Activated naive CD8-positive, alpha-beta T cell treated with anti-CD3 and anti-CD28 coated beads, Interleukin-2, amount 50 U/mL, for 16 hours (primary cell): Measurements from ENCODE around the gene TRPC1.
"Not testable (repeated sequence)": the region's sequence is repeated elsewhere in the genome, so short reads cannot be mapped to it uniquely, and the experiment has no call there.

ENCODE experiments used
- DNase-seq: peaks from one replicate; pipeline ENCODE4 v3.0.0-alpha.2; 2020; ENCODE audit warnings: low read depth, low spot score

Gene TRPC1

GRCh38 chr3:142752605-142753004, 28.8 kb downstream of the TRPC1 start:
- DNase-seq, result not testable (repeated sequence)

DNA sequence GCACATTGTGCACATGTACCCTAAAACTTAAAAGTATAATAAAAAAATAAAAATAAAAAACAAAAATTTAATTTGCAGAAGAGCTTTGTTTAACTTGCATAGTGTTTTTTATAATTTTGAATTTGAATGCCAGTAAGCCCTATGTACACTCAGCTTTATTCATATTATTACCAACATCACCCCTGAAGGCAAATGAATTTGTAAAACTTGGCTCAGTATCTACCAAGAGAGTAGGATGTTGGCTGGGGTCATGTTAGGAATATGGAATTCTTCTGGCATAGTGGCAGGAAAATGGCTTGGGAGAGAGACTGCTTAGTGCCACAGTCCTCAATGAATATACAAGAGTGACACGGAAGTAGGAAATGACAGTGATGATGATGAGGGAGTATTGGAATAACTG, 30.7 kb downstream of the TRPC1 start:
- no peak for DNase-seq

DNA sequence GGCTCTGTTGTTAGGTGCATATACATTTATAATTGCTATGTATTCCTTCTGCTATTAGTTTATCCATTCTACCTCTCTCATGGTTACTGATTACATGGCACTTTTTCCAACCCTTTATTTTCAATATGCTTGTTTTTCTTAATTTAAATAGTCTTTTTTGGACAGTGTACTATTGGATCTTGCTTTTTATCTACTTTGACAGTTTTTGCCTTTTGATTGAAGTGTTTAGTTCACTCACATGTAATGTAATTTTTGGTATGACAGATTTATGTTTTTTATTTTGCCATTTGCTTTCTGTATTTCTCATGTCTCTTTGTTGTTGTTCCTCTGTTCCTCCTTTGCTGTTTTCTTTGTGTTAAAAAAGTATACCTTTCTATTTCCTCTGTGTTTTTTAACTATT, 44.5 kb downstream of the TRPC1 start:
- DNase-seq, result no peak

DNA sequence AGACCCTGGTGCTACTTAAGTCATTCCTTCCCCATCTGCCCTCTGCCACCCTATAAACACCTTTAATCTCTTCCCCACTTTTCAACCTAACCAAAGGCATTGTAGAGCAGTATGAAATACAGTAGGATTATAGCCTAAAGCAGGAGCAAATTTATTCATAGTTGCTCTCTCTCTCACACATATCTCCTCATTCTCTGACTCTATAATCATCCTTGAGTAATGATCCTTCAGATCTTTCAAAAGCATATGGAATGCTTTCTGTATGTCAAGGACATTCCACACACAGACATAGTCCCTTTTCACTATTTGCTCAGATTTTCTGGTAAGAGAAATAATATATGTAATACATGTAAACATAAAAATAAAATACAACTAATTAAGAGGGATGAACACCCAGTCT, 54.1 kb downstream of the TRPC1 start:
- no peak for DNase-seq

DNA sequence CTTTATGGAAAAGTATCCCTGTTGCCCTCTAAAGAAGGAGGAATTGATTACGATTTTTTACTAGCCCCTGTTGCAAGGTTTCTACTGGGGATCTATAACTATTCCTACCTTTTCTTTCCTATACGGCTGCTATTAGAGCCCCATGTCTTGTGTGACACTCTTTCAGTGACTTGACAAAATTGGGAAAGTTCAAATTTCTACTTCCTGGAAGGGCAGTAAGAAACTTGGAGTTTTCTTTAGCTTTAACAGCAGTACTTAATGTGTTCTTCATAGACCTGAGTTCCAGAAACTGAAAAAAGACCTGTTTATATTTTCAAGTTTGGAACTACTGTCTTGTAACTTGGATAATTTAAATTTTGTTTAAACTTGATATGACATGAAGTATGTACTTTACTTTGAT, 54.7 kb downstream of the TRPC1 start:
- DNase-seq, result no peak

DNA sequence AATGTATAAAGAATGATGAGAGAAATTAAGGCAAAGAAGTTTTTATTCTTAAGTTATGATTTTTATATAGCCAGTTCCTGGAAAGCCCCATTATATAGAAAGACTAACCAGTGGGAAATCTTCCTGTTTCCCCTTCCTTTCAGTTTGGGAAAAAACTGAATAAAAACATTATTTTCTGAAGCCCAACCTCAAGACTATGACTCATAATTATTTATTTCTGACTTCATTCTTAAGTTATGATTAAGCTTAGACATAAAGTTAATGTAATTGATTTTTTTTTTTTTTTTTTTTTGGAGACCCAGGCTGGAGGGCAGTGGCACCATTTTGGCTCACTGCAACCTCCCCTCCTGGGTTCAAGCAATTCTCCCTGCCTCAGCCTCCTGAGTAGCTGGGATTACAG, 55.8 kb downstream of the TRPC1 start:
- no peak for DNase-seq

DNA sequence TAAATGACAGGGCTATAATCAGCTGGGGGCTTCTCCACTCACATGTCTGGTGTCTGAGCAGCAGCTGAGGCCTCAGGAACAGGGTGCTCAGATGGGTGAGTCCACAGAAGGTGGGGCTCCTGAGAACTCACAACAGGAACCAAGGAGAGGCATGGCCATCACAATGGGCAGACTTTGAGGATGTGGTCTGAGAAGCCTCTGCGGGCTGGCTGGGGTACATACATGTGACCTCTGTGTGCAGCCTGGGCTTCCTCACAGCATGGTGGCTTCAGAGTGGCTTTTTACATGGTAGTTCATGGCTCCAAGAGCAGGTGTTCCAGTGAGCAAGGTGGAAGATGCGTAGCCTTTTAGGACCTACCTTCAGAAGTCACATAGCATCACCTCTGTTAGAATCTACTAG, 58.8 kb downstream of the TRPC1 start:
- DNase-seq, result no peak

GRCh38 chr3:142784228-142784627, 60.4 kb downstream of the TRPC1 start:
- DNase-seq, result no peak

DNA sequence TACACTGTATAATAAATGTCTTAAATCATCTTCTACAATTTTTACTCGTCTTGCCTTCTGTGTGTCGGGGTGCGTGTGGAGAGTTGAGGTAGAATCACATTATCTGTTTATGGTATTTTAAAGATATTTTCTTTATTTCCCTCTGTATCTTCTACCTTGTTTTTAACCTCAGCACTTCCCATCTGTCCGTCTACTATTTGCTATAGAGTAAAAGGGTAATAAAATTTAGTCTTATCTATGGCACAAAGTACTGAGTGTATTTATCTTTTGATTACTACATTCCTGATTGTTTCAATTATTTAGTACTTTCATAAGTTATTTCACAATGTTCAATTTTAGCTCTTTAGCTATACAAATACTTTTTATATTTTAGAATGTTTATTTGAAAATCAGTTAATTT, 62.2 kb downstream of the TRPC1 start:
- DNase-seq, result no peak

GRCh38 chr3:142787719-142788118, 63.9 kb downstream of the TRPC1 start:
- DNase-seq, result no peak

- no peak for DNase-seq
These were observed 70.7 kb downstream of the TRPC1 start for GRCh38 chr3:142794508-142794907.

GRCh38 chr3:142795332-142795731, 71.5 kb downstream of the TRPC1 start:
- DNase-seq, result no peak

DNA sequence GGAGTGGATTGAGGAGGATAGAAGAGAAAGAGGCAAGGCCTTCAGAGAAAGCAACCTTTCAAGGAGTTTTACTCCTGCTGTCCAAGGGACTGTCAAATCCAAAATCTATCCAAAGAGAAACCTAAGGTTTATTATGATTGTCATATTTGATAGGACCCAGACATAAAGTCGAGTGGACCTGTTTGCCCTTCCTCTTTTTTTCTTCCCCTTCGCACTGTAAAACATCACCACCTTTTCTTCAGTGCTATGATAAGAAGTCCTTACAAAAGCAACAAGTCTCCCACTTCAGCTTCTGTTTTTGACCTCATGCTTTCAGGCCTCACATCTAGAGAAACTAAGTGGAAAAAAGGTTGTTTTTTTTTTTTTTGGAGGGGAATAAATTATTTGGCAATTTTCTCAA, 73.0 kb downstream of the TRPC1 start:
- no peak for DNase-seq

GRCh38 chr3:142801746-142802145, 77.9 kb downstream of the TRPC1 start:
- no peak for DNase-seq

DNA sequence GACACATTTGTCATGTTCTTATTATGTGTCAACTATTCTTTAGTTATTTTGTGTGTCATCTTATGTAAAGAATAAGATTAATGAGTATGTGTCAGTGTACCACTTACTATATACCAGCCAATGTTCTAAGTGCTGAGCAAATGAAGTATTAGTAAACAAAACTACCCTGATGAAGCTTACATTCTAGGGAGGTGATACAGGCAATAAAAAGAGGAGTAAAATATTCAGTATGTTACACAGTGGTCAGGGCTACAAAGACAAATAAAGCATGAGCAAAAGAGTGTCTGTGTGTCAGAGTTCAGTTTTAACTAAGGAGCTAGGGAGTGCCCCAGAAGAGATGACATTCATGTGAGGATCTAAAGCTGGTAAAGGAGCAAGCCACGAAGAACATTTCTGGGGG, 79.1 kb downstream of the TRPC1 start:
- no peak for DNase-seq

DNA sequence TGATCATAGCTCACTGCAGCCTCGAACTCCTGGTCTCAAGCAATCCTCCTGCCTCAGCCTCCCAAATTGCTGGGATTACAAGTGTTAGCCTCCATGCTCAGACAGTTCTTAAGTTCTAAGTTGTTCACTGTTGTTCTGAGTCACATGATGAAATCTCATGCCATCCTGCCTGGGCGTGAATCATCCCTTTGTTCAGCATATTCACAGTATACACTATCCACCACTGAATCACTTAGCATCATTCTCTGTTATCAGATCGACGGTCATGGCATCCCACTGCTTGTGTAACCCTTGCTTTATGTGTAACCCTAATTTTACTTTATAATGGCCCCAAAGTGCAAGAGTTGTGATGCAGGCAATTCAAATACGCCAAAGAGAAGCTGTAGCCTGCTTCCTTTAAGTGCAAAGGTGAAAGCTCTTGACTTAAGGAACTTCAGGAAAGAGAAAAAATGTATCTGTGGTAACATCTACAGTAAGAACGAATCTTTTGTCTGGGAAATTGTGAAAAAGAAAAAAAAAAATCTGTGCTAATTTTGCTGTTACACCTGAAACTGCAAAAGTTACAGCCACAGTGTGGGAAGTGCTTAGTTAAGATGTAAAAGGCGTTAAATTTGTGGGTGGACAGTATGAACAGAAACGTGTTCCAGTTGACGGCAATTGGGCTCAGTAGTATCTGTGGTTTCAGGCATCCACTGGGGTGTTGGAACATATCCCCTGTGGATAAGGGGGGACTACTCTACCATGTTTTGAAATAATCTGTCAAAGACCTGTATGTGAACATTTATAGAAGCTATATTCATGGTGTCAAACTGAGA, 84.5 kb downstream of the TRPC1 start:
- no peak for DNase-seq

- no peak for DNase-seq
These were observed 85.4 kb downstream of the TRPC1 start for GRCh38 chr3:142809259-142809658.

GRCh38 chr3:142815803-142816202, 92.0 kb downstream of the TRPC1 start:
- no peak for DNase-seq

GRCh38 chr3:142817356-142817755, 93.5 kb downstream of the TRPC1 start:
- DNase-seq, result no peak

DNA sequence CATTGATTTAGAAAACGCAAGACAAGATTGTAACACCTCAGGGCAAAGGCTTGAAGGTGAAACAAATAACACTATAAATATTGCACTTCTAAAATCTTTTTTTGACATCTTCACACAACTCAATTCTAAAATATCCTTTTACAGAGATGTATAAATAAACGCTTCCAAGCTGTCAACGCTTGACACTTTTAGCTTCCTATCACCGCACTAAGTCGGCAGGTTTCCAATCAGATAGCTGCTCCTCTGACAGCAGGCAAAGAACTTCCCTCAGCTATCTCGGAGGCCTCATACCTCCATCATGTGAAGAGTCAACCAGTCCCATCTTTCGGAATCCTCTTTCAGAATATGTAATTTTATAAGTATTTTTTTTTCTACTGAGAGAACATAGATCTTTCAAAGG, 94.1 kb downstream of the TRPC1 start:
- no peak for DNase-seq

DNA sequence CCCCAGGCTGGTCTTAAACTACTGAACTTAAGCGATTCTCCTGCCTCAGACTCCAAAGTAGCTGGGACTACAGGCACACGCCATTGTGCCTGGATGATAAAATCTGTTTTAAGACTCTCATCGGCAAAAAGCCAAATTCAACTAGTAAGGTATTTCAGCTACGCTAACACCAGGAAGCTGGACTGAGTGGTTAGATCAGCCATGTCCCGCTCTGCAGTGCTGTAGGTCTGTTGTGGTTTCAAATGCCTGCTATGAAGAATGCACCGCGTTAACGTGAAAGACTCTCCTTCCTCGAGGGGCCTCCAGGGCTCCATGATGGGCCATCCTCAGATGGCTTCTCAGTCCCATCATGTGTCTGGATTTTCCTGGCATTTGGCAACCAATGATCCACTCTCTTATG, 94.8 kb downstream of the TRPC1 start:
- no peak for DNase-seq

DNA sequence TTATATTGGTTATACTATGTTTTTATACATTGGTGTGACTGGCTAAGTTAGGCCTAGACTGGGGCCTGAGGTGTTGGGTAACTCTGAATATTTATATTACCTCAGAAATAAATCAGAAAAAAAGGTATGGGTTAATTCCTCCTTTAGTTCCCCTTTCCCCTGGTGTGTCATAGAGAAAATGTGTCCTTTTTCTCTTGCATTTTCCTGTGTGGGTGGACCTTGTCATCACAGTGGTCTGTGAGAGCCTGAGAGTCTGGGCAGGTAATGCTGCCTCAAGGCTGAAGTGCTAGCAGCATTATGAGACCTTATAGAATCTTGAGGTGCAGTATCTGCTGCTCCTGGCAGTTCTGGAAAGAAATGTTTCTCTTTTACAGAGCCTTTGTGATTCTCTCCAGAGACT, 95.3 kb downstream of the TRPC1 start:
- no peak for DNase-seq

DNA sequence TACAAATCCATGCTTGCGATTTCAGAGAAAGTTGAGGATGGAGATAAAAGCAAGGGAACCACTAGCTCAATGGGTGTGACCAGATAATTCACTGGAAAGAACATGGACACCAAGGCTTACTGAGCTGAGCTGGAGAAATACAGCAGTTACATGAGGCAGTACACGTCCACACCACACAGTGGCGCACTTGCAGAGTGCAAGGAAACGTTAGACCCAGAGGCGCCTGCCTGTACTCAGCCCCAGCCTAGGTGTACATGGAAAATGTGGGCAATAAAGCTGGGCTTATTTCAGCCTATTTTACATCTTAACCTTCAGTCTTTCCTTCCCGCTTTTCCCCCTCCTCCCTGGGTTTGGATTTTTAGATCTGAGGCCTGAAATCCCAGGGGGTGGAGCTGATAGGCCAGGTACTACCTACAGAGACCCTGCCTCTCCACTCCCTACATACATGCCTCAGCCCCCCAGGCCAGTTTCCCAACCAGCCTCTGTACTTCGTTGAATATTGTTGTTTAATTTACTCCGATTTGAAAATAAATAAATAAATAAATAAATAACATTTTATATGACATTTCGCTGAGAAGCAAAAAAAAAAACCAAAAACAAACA, 105.0 kb downstream of the TRPC1 start:
- DNase-seq, result peak; percentile 9

DNA sequence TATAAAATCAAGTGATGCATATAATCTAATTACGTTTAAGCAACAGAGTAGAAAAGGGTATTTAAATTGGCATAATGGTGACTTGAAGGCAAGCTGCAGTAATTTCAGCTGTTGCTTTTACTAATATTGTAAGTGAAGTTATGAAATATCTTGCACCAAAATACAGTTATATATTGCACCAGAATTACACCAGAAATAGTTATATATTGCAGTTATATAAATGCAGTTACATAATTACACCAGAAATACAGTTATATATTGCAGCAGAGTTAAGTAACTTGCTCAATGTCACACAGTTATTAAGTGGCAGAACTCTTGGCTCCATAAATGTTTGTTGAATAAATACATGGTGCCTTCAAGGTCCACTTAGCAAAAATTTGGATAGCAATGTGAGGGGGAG, 113.7 kb downstream of the TRPC1 start:
- DNase-seq, result no peak
